ENCODE data around the gene DYRK1A.

GRCh38 chr21:37513383-37513782 lies 146.8 kb downstream of the DYRK1A start:
- TF ChIP-seq POLR2A (IDR thresholded peaks at IDR 0.05; ENCODE audit: low read depth, low read length) (no peak), TAF1 (IDR thresholded peaks at IDR 0.05; ENCODE audit: low read depth, low read length) (no peak), POLR2AphosphoS5 (IDR thresholded peaks at IDR 0.05; ENCODE audit: low read depth, low read length) (no peak), SPI1 (IDR thresholded peaks at IDR 0.05; ENCODE audit: low read depth, low read length) (no peak), PAX5 (IDR thresholded peaks at IDR 0.05; ENCODE audit: insufficient read depth, low read length, severe bottlenecking) (no peak)

Data from GM12891 (cell line).